GM19035 (cell line): ENCODE data around the gene GSE1.

Experiments
- ATAC-seq: cut with Tn5 transposase; IDR thresholded peaks from one replicate; pipeline ENCODE4 v1.9.1; 2021; ENCODE audit not compliant: unreplicated experiment

Gene GSE1

GRCh38 chr16:85717393-85718152 lies 104.5 kb downstream of the GSE1 start:
- ATAC-seq = no peak

GRCh38 chr16:85718153-85718477 lies 105.0 kb downstream of the GSE1 start:
- ATAC-seq = no peak

- no peak for ATAC-seq
These were observed 105.6 kb downstream of the GSE1 start for GRCh38 chr16:85718682-85719081.

- ATAC-seq = no peak
These were observed 106.6 kb downstream of the GSE1 start for GRCh38 chr16:85719605-85720301.

GRCh38 chr16:85720302-85720637 lies 107.1 kb downstream of the GSE1 start:
- ATAC-seq = no peak

- no peak for ATAC-seq
These were observed 109.2 kb downstream of the GSE1 start for GRCh38 chr16:85722128-85722893.

- no peak for ATAC-seq
These were observed 111.2 kb downstream of the GSE1 start for GRCh38 chr16:85724126-85724879.

GRCh38 chr16:85724936-85725335 lies 111.8 kb downstream of the GSE1 start:
- no peak for ATAC-seq
